Transverse colon (tissue), 4 donors: ENCODE results near the gene FGFR2. TPM values are rescaled to one million over a fixed set of nuclear protein-coding genes. Genes with fewer than 3 reads are reported as not detected.

Experiments used
- DNase-seq: peaks from one replicate; pipeline ENCODE4 v3.0.0-alpha.2; 2019
- H3K27ac ChIP-seq, 4 donors: fragments of 200-600 bp; sonication (generic); 2 replicates each; pipeline ENCODE4 v1.5.1; 2016 to 2018; ENCODE audit warnings: inconsistent platforms in 4 of 4
- H3K27me3 ChIP-seq: fragments of 200-600 bp; sonication (generic); 2 replicates; pipeline ENCODE4 v1.5.1; 2017; ENCODE audit warnings: inconsistent platforms
- H3K36me3 ChIP-seq, 4 donors: fragments of 200-600 bp; sonication (generic); 2 replicates each; pipeline ENCODE4 v1.5.1; 2017 to 2019; ENCODE audit warnings: inconsistent platforms in 4 of 4
- H3K4me1 ChIP-seq, 4 donors: fragments of 200-600 bp; sonication (generic); 2 replicates each; pipeline ENCODE4 v1.5.1; 2017 to 2020; ENCODE audit warnings: inconsistent platforms in 4 of 4
- H3K4me3 ChIP-seq, 4 donors: fragments of 200-600 bp; sonication (generic); 1 replicate in 1 of 4; 2 replicates in 3 of 4; pipeline versions ENCODE4 v1.5.1 to v1.6.1; 2017 to 2019; ENCODE audit warnings: inconsistent platforms in 4 of 4
- H3K9me3 ChIP-seq, 2 donors: fragments of 200-600 bp; sonication (generic); 2 replicates each; pipeline ENCODE4 v1.5.1; 2017 to 2019; ENCODE audit warnings: inconsistent platforms in 2 of 2
- EP300 ChIP-seq: sonication (generic); formaldehyde crosslinking; IDR thresholded peaks from one replicate; pipeline ENCODE4 v1.6.1; 2017; ENCODE audit warnings: antibody characterized with exemption, low read depth
- POLR2A ChIP-seq: fragments of 450-650 bp; IDR thresholded peaks from one replicate; pipeline ENCODE4 v1.6.1; 2016; ENCODE audit warnings: antibody characterized with exemption, mild to moderate bottlenecking, moderate library complexity
- POLR2AphosphoS5 ChIP-seq, 3 donors: sonication (generic); formaldehyde crosslinking; IDR thresholded peaks; one replicate each; pipeline ENCODE4 v1.6.1; 2016; ENCODE audit warnings: antibody characterized with exemption in 3 of 3
- WGBS, 2 donors: methylation state at CpG; one replicate each; pipeline ENCODE4 v1.1.5; 2018; ENCODE audit warnings: low coverage in 1 of 2; 5-methylcytosine and 5-hydroxymethylcytosine counted together
- in situ Hi-C, 4 donors: fragments of 200-750 bp; cut with MboI; loops; one replicate each; pipeline versions ENCODE4 v1.15.0 to v1.15.1; 2017; ENCODE audit warnings: low sequenced_read_pairs in 3 of 4, low pct_ligation_motif_present in 1 of 4, low pct_unique_long_range_greater_than_20kb in 1 of 4
- intact Hi-C: fragments of 100-400 bp; cut with DNase I; formaldehyde crosslinking; loops from one replicate; pipeline ENCODE4 v1.15.1; 2023; ENCODE audit warnings: low total_unique reads
- total RNA-seq, 4 donors: library from RNA; depleted of rRNA; stranded (reverse); fragments of >200 nt; gene quantifications; one replicate each; pipeline ENCODE4 v1.1.0, GENCODE V29; 2016
- TF ChIP-seq, protein P1 (sequence below), 5 experiments: fragments of 200-600 bp in 3 of 5; fragments of 450-650 bp in 2 of 5; sonication (generic) in 3 of 5; IDR thresholded peaks; 1 replicate in 2 of 5; 2 replicates in 3 of 5; pipeline ENCODE4 v1.5.1; 2016 to 2017; ENCODE audit warnings: antibody characterized with exemption in 5 of 5, inconsistent platforms in 3 of 5, mild to moderate bottlenecking in 2 of 5, moderate library complexity in 1 of 5

FGFR2 gene
- total RNA-seq, 4 donors from 2014 or later: 30.3 to 114 (median 87.9) TPM

DNA sequence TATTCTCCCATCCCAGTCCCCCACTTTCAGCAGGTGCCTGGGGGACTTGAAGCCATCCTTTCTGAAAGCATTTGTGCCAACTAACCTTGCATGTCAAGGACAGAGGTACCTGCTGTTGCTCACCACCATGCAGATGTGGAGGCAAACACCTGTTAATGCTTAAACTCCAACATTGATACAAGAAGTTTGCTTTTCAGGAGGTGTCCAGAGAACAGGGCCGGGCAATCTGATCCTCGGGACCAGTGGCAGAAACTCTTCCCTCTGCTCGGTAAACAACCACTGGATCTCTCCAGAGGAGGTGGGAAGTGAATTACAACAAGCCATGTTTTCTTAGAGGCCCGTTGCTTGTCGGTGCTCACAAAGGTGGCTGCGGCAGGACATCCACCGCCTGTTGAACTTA lies 54.7 kb downstream of the FGFR2 start:
- 77% methylated on average over 7 of the region's 7 CpGs; no CpG with 5 or more reads in 1 of the 2 donors for WGBS, 2 donors
- no peaks in the 10 kb centered on the region for H3K9me3 ChIP-seq
- no peaks in the 10 kb centered on the region for H3K36me3 ChIP-seq
- TF ChIP-seq POLR2A (no peak), POLR2AphosphoS5 (IDR thresholded peaks at IDR 0.05) (no peak), EP300 (no peak)
- TF ChIP-seq, protein P1, sequence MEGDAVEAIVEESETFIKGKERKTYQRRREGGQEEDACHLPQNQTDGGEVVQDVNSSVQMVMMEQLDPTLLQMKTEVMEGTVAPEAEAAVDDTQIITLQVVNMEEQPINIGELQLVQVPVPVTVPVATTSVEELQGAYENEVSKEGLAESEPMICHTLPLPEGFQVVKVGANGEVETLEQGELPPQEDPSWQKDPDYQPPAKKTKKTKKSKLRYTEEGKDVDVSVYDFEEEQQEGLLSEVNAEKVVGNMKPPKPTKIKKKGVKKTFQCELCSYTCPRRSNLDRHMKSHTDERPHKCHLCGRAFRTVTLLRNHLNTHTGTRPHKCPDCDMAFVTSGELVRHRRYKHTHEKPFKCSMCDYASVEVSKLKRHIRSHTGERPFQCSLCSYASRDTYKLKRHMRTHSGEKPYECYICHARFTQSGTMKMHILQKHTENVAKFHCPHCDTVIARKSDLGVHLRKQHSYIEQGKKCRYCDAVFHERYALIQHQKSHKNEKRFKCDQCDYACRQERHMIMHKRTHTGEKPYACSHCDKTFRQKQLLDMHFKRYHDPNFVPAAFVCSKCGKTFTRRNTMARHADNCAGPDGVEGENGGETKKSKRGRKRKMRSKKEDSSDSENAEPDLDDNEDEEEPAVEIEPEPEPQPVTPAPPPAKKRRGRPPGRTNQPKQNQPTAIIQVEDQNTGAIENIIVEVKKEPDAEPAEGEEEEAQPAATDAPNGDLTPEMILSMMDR (IDR thresholded peaks at IDR 0.05): no peak
- intact Hi-C loops: no loop called here
- H3K4me1 ChIP-seq: no peaks in the 10 kb centered on the region
- H3K27ac ChIP-seq: no peak overlapping the region
- in situ Hi-C loops: no loop called here
- no peak overlapping the region for H3K4me3 ChIP-seq
- H3K27me3 ChIP-seq: no peaks in the 10 kb centered on the region
- DNase-seq: no peak

DNA sequence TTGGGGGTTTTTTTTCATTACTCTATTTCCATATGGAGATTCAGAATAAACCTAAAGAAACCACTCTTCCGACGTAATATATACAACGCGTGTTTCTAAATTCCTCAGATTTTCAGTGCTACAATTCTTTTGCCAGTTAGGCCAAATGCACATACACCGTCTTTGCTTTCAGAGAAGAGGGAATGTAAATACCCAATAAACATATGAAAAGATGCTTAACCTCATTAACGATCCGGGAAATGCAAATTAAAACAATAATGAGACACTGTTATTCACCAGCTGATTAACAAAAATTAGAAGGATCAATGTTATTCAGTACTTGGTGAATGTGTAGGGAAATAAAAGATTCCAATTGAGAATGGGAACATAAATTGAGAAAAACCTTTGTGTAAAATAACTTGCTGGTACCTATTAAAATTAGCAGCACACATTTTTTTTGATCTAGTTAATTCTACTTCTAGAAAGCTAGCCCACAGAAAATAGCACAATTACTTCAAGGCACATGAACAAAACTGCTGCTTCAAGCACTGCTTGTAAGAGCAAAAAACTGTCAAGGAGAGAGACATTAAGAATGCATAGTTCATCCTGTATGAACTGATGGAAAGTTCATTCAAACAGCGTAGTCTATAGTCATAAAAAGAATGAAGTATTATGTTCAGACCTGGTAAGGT lies 56.7 kb downstream of the FGFR2 start:
- no peaks in the 10 kb centered on the region for H3K27me3 ChIP-seq
- no peaks in the 10 kb centered on the region for H3K4me1 ChIP-seq
- H3K36me3 ChIP-seq: peaks cover 0 to 6% (median 0%) of the 10 kb centered on the region in 4 donors
- WGBS, 2 donors: 74 to 78% methylated on average over 8 of the region's 8 CpGs
- intact Hi-C loops: no loop called here
- H3K4me3 ChIP-seq: no peak overlapping the region
- in situ Hi-C loops: no loop called here
- TF ChIP-seq POLR2A: no peak
- no peak for TF ChIP-seq POLR2AphosphoS5 (IDR thresholded peaks at IDR 0.05)
- TF ChIP-seq EP300: no peak
- TF ChIP-seq, protein P1 (IDR thresholded peaks at IDR 0.05): no peak
- H3K27ac ChIP-seq: no peak overlapping the region
- H3K9me3 ChIP-seq: no peaks in the 10 kb centered on the region
- no peak for DNase-seq

DNA sequence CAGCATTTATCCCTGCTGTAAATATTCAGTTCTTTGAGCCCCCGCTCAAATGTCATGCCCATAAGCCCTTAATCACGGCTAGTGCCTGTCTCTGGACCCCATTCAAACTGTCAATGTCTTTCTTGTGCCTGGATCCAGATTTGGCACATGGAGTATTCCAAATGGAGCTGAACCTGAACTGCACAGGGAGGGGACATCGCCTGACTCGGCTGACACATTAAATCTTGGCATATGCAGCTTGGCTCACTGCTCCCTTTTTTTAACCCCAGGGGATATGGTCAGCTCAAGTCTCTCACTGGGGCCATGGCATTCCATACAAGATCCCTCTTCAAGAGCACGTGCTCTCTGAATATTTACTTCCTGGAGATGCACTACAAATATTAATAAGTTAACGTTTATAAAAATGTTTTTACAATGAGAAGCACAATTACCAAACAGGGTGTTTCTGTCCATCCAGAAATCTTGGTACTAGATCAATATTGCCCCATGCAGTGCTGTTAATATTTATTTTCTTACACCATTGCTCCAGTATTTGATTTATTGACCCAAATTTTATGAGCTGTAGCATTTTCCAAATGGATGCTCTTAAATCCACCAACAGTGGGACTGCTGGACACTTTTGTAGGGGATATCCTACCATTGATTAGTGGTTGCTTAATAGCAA lies 57.4 kb downstream of the FGFR2 start:
- H3K27ac ChIP-seq: no peak overlapping the region

DNA sequence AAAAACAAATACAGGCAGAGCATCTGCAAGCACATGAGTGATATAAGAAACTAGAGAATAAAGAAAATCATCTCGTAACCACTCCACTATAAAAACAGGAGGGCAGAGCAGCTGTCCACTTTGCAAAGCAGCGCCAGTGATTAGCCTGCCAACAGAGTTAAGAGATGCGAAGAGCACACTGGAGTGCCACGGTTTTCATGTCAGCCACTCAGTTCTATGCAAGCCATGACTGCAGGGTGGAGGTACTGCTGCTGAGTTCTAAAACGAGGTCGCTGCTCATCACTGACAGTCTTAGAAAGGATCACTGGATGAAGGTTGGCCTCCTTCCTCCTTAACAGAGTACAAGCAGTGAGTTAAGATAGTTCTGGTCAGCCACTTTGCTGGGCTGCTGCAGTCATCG lies 58.5 kb downstream of the FGFR2 start:
- H3K36me3 ChIP-seq: peaks cover 0 to 6% (median 0%) of the 10 kb centered on the region in 4 donors
- H3K9me3 ChIP-seq: no peaks in the 10 kb centered on the region
- H3K4me1 ChIP-seq: no peaks in the 10 kb centered on the region
- no peak overlapping the region for H3K4me3 ChIP-seq
- WGBS, 2 donors: 79 to 92% methylated on average over 4 to 7 of the region's 7 CpGs
- no peaks in the 10 kb centered on the region for H3K27me3 ChIP-seq
- no peak overlapping the region for H3K27ac ChIP-seq
- DNase-seq: no peak
- intact Hi-C loops: no loop called here
- TF ChIP-seq POLR2A (no peak), EP300 (no peak), POLR2AphosphoS5 (IDR thresholded peaks at IDR 0.05) (no peak)
- TF ChIP-seq, protein P1 (IDR thresholded peaks at IDR 0.05): no peak
- in situ Hi-C loops: no loop called here

More for the DNA sequence above, 57.4 kb downstream of the FGFR2 start:
- Histone ChIP-seq H3K4me1 (no peaks in the 10 kb centered on the region), H3K9me3 (no peaks in the 10 kb centered on the region), H3K36me3 (peaks cover 0 to 6% (median 0%) of the 10 kb centered on the region in 4 donors), H3K27me3 (no peaks in the 10 kb centered on the region), H3K4me3 (no peak overlapping the region)
- in situ Hi-C loops: no loop called here
- no peak for TF ChIP-seq POLR2AphosphoS5 (IDR thresholded peaks at IDR 0.05)
- TF ChIP-seq POLR2A: no peak
- TF ChIP-seq EP300: no peak
- TF ChIP-seq, protein P1 (IDR thresholded peaks at IDR 0.05): no peak
- WGBS, 2 donors: 43 to 69% methylated on average over 2 to 6 of the region's 6 CpGs
- DNase-seq: no peak
- intact Hi-C loops: no loop called here
